Suprapubic skin (tissue), 3 donors: ENCODE results near the gene ADAMTS13.

Source experiments
- CTCF ChIP-seq, 2 donors: fragments of 200-600 bp in 1 of 2; fragments of 450-650 bp in 1 of 2; sonication (generic) in 1 of 2; IDR thresholded peaks; one replicate each; pipeline ENCODE4 v1.5.1; 2016 to 2019; ENCODE audit warnings: antibody characterized with exemption in 2 of 2, mild to moderate bottlenecking in 1 of 2, moderate library complexity in 1 of 2
- POLR2A ChIP-seq, 2 donors: fragments of 450-650 bp; IDR thresholded peaks; one replicate each; pipeline ENCODE4 v1.6.1; 2017; ENCODE audit warnings: antibody characterized with exemption in 2 of 2, mild to moderate bottlenecking in 2 of 2, moderate library complexity in 2 of 2

GRCh38 chr9:133493845-133494540 is 71.8 kb downstream of the ADAMTS13 start:
- TF ChIP-seq CTCF (IDR thresholded peaks at IDR 0.05) (no peak), POLR2A (IDR thresholded peaks at IDR 0.05) (no peak)
